NCI-H1105 treated with DMSO at 0.1 percent for 48 hours (cell line): ENCODE data around the gene IZUMO4.
"Not testable (repeated sequence)": the region's sequence is repeated elsewhere in the genome, so short reads cannot be mapped to it uniquely, and the experiment has no call there.

Experiments
- DNase-seq: peaks from one replicate; lab custom pipeline; 2025; lab: John Stamatoyannopoulos, UW

Gene IZUMO4

DNA sequence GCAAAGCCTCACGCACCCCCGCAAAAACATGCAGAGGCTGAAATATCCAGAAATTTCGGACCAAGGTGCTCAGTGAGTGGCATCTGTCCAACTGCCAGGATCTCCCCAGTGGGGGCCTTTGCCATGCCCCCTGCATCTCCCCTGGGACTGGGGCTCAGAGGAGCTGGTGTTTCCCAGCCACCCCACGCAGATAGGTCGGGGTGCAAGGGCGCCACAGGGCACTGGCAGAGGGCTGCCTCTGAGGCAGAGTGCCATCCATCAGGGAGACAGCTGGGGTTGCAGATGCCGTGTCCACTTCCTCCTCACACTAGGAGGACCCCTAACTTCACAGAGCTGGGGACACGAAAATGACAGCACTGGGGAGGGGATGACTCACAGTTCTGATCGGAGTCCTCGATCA lies 26.3 kb downstream of the IZUMO4 start:
- no peak for DNase-seq

DNA sequence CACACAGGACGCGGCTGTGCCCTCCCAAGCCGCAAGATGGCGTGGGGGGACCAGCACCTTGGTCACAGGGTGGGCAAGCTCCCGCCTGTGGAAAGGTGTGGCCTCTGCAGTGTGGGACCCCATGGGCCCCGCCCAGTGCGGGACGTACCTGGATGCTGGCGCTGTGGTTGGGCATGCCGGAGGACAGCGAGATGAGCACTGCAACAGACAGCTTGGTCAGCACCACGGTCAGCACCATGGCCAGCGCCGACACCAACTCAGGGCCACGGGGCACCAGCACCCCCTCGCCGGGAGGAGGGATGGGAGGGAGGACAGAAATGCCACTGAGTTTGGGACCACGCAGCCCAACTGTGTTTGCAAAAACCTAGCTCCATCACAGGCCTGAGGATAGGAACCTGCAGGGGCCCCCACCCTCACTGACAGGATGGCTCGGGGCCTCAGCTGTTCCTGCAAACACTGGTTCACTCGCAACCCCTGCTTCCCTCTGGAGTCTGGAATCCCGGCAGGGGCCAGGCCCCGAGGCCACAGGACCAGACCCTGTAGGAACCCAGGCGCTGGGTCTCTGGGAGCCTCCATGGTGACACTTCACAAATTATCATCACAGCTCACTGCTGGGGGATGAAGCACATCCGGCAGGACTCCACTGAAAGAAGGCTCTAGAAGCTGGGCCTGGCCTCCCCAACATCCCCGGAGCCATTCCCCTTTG lies 27.1 kb downstream of the IZUMO4 start:
- no peak for DNase-seq

DNA sequence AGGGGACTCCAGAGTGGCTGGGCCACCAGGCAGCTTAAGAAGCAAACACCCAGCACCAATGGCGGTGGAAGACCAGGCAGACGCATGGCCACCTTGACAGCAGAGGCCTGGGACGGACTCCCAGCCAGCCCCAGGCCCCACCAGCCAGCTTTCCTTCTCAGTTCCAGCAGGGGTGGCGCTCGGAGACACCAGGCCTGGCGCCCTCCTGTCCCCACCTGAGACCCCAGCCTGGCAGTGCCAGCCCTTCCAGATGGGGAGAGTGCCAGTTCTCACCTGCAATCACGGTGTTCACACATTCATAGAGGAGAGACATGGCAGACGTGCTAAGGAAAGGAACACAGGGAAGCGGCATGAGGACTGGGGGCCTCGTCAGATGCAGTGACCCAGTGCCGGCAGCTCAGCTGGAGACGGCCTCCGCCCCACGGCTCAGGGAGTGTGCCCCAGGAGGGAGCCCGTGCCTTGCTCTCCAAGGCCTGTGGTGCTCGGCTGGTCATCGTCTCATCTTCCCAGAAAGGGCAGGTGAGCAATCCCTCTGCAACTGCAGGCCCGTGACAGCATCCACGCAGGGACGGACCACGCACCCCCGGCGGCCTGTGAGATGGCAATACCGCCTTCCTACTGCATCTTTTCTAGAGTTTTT lies 30.3 kb downstream of the IZUMO4 start:
- no peak for DNase-seq

DNA sequence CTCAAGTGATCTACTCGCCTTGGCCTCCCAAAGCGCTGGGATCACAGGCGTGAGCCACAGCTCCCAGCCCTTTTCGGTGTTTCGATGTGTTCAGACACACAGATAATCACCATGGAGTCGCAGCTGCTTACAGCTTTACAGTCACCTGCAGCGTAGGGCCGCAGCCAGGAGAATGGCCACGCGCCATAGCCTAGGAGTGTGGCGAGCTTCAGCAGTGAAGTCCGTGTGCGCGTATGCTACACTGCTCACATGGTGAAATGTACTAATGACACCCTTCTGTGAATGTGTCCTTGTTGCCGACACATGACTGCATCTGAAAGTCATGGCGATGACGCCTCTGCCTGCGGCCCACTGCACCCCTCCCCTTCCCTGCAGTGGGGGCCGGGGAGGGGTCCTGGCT lies 31.0 kb downstream of the IZUMO4 start:
- DNase-seq = no peak

DNA sequence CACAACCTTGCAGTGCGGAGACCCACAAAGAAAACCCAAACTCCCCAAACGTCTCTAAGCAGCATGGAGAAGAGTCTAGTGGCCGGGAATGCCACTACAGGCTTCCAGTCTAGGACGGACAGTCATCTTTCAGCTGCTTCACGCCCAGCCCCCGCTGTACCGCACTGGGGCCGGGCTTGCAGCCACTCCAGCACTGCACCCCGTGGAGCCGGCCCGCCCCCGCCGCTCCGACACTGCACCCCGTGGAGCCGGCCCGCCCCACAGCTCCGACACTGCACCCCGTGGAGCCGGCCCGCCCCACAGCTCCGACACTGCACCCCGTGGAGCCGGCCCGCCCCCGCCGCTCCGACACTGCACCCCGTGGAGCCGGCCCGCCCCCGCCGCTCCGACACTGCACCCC lies 31.5 kb downstream of the IZUMO4 start:
- DNase-seq = not testable (repeated sequence)

DNA sequence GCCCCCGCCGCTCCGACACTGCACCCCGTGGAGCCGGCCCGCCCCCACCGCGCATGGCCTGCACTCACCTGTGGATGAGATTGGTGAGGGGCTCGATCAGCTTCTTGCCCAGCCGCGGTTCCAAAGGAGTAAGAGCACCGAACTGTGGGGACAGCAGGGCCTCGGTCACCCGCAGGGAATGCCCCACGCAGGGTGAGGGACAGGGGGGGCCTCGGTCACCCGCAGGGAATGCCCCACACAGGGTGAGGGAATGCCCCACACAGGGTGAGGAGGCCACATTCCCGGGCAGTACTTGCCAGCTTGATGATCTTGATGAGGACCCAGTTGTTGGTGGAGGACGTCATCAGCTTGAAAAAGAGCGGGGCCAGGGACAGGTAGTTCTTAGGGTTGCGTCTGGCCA lies 32.3 kb downstream of the IZUMO4 start:
- no peak for DNase-seq

DNA sequence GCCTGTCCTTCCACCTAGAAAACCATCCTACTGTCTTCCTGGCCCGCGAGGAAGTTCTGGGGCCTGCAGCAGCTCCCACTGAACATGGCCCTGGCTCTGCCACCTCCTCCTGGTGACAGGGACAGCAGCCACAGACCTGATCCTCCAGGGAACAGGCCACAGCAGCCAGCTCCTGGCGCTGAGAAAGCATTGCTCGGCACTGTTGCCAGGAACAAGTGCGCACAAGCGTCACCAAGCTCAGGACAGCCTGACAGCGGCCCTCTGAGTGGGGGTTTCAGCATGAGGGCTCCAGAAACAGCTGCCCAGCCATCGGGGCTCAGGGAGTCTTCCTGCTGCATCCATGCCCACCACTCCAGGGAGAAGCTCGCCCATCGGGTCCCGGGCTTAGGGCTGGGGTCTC lies 32.8 kb downstream of the IZUMO4 start:
- no peak for DNase-seq

DNA sequence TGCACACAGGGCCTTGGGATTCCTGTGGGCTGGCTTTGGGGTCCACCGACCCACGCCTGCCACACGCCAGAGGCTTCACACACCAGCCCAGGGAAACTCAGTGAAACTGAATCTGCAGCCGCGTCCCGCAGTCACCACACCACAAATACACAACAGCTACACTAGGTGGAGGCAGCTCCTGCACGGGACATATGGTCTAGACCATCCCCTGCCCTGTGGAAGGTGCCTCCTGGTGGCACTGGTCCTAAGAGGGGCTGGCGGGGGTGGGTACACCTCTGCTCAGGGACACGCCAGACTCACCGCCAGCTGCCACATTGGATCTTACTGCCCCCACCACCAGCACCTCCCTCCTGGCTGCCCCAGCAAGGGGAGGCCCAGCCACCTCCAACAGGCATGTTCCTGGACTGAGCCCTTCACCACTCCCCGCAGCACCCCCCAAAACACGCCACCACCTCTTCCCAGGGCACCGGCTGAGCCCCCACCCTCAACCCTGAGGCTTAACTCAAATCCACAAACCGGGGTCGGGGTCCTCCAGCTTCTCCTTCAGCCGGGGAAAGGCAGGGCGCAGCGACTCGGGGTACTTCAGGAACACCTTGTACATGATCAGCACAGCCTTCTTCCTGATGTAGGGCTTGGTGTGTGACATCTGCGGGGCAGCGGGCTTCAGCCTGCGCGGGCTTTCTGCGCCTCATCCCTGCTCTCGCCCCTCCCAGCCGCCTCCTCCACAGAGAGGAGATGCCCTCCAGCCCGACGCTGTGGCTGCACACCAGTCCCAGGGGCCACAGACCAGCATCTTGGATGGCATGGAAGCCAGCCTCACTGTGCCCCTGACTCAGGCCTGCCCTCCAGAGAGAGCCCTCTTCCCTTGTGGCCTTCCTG lies 33.4 kb downstream of the IZUMO4 start:
- DNase-seq = no peak

DNA sequence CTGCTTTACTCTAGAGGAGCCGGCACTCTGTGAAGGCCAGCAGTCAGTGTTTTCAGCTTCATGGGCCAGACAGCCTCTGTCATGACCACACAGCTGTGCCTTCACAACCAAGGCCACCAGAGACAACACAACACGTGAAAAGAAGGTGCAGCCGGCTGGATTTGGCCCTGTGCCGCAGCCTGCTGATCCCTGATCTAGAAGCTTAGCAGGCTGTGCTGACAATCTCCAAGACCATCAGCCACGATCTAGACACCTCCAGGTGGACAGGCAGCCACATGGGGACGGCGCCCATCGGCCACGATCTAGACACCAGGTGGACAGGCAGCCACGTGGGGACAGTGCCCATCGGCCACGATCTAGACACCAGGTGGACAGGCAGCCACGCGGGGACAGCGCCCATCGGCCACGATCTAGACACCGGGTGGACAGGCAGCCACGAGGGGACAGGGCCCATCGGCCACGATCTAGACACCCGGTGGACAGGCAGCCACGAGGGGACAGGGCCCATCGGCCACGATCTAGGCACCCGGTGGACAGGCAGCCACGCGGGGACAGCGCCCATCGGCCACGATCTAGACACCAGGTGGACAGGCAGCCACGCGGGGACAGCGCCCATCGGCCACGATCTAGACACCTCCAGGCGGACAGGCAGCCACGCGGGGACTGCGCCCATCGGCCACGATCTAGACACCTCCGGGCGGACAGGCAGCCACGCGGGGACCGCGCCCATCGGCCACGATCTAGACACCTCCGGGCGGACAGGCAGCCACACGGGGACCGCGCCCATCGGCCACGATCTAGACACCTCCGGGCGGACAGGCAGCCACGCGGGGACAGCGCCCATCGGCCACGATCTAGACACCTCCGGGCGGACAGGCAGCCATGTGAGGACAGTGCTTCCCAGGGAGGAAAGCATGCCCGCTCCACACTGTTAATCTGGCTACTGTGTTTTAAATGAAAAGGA lies 34.6 kb downstream of the IZUMO4 start:
- DNase-seq = not testable (repeated sequence)

DNA sequence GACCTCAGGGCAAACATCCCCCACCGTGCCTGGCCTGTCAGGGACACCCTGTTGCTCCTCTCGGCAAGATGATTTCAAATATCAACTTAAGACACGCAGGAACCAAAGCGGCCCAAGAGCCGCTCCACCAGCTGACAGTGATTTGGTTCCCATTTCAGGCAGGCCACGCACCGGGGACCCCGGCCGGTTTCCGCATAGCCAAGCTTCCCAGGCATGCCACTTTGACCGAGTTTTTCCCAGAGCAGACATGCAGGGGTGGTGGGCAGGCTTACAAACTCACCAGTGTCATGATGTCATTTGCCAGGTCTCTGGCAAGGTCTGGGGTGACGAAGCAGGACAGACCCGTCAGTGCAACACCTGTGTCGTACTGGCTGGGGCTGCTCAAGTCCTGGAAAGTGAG lies 35.5 kb downstream of the IZUMO4 start:
- DNase-seq = no peak

DNA sequence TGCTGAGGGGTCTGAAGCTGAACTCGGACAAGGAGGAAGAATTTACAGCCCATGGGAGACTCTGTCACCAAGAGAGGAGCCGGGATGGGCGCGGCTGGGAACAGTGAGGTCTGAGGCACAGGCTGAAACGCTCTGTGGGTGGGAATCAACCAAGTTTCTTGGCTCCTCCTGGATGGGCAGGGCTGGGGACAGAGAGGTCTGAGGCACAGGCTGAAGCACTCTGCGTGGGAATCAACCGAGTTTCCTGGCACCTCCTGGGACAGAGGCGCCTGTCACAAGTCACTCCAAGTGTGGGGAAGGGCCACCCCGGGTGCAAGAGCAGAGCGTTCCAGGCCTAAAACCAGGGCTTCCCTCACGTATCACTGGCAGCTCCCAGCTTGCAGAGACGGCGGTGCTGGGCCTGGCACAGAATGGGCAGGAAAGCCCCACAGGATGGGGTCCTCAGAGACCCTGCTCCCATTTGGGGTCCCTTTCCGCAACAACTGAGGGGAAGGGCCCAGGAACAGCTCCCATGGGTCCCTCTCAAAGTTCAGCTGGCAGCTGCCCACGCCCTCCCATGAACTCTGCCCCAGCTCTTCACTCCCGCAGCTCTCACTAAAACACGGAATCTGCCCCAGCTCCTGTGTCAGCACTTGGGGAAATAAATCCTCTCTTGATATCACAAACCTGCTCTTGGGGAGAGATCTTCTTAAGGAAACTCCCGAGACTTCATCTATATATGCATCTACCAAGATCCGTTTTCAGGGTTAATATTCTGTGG lies 36.2 kb downstream of the IZUMO4 start:
- no peak for DNase-seq

DNA sequence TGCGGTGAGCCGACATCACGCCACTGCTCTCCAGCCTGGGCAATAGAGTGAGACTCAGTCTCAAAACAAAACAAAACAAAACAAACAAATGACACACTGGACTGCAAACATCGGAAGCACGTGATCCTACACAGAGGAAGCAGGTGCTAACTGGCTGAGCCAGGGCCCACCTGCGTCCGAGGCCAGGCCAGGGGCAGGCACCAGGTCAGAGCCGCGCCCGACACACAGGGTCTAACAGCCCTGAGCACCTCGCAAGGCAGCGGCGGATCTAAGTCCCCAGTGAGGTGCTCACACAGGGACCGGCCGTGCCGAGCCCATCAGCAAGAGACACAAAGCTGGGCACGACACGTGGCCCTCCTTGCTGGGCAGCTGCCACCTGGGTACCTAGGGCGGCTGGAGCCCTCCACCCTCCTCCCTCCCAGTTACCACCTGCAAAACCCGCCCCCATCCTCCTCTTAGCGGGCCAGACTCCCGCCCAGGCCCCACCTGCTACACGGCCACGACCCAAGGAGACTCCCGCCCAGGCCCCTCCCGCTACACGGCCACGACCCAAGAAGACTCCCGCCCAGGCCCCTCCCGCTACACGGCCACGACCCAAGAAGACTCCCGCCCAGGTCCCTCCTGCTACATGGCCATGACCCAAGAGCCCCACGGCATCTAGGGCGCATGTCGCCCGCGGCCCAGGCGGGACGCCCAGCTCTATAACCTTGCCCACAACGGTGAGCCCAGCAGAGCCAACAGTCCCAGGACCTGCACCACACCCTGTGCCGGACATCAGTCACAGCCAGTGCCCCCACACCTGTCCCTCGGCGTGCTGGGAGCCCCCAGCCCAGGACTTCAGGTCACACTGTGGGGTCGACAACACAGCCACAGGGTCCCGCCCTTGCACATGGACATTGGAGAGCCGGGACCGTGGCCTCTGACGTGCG lies 39.0 kb downstream of the IZUMO4 start:
- DNase-seq = no peak

DNA sequence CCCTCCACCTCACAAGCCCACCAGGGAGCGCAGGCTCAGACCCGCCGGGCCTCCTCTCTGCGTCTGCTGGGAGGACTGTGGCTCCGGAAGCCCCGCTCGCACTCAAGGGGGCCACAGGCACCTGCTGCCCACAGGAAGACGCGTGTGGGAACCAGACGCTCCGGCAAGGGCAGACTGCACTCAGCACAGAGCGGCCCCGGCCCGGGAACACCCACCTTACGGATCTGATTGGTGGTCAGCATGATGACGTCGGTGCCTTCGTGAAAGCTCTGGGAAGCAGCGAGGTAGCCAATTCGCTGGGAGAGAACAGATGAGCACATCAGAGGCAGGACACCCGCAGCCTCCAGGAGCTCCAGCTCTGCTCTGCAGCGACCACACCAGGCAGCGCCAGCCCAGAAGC lies 40.1 kb downstream of the IZUMO4 start:
- no peak for DNase-seq

DNA sequence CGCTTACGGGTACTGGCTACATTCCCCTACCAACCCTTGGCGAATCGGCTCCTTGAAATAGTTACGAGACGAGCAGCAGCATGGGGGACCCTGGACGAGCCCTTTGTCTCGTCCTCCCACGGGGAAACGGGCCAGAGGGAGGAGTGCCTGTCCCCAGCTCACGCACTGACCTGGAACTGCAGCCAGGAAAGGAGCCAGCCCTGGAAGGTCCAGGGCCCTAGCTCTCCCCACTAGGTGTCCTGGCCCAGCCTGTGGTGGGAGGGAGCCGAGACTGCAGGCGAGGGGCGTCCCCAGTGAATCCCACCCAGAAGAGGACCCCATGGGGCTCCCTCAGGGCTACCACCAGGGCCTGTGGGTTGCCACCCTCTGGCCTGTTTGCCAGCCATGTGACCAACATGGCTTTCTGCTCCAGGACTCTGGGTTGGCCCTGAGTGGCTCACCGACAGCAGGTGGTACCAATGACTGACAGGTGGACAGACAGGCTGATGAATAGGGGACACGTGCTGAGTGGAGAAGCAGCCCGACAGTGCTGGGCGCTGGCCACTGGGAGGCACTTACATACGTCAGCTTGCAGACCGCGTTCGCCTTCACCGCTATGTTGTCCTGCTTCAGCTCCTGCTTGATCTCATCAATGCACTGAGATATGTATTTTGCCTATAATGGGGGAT lies 41.5 kb downstream of the IZUMO4 start:
- DNase-seq = no peak

DNA sequence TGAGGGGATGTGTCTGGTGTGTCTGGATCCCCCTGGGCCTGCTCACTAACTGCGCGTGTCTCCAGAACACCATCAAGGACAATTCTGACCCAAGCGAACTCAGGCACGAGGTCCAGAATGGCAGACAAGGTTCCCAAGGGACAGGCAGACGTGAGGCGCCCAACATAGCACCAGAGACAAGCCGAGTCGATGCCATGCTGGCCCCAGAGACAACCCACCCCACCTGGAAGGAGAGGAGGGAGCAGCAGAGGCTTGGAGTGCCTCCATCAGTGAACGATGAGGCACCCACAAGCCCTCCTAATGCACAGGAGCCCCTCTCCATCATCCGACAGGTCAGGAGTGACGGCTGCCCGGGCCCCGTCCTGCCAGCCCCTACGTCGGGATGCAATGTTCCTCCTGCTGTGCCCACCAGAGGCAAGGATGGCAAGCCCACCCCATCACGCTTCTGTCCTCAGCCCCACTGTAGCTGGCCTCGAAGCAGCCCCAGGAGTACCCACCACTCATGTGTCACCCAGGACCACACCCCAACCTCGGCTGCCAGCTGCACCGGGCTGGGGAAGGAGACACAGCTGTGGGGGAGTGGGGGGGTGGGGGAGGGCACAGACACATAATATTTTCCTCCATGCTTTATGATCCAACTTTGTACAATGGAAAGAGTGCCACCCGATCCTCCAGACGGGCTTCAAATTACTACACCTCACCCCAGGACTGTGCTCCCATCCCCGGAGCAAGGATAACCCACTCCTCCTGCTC lies 42.8 kb downstream of the IZUMO4 start:
- DNase-seq = no peak

DNA sequence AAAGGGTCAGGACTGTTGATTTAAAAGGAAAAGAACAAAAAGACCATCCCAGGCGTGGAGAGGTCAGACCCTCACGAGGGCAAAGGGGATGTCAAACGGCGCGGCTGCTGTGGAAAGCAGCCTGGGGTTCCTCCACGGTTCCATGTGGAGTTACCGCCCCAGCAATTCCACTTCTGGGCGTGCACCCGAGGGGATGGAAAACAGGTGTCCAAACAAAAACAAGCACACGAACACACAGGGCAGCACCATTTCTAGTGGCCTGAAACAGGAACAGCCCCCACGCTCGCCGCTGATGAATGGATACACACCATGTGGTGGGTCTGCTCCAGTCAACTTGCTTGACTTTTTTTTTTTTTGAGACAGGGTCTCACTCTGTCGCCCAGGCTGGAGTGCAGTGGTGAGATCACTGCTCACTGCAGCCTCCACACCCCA lies 43.4 kb downstream of the IZUMO4 start:
- no peak for DNase-seq

DNA sequence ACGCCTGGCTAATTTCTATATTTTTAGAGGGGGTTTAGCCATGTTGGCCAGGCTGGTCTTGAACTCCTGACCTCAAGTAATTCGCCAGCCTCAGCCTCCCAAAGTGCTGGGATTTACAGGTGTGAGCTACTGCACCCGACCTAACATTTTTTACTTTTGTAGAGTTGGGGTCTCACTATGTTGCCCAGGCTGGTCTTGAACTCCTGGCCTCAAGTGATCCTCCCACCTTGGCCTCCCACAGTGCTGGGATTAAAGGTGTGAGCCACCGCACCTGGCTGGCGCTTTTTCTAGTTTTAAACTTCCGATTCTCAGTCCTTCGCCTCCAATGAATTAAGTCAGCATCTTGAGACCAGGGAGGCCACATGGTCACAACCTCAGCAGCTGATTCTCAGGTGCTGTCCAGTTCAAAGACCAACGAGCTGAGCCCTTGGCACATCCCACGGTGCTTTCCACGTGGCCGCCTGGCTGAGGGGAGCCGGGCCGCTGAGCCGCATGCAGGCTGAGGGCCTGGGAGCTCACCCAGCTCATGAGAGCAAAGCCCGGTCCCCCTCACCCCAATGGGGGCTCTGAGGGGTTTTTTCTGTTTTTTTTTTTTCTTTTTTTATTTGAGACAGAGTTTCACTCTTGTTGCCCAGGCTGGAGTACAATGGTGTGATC lies 45.6 kb downstream of the IZUMO4 start:
- no peak for DNase-seq

DNA sequence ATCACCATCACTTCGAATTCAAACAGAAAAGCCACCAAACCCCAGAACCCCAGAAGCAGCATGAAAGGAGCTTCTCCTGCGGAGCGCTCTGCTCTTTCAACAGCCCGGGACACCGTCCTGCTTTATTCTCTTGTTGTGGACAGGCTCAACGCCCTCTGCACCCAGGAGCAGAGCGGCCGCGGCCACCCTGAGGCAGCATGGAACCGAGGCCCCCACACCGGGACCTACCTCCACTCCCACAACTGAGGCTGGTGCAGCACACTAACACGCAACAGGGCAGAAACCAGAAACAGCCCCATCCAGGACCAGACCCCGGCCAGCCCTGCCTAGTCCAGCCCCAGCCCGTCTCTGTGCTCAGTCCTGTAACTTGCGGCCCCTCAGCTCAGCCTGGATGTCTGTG lies 47.5 kb downstream of the IZUMO4 start:
- DNase-seq = no peak
